ENCODE measurements around the gene SH2D6. TPM values are rescaled to one million over a fixed set of nuclear protein-coding genes. Genes with fewer than 3 reads are reported as not detected.

Gene SH2D6
- total RNA-seq, 6 experiments from 2014 or later, result 0.25 to 0.52 (median 0.37) TPM; not detected in 3

DNA sequence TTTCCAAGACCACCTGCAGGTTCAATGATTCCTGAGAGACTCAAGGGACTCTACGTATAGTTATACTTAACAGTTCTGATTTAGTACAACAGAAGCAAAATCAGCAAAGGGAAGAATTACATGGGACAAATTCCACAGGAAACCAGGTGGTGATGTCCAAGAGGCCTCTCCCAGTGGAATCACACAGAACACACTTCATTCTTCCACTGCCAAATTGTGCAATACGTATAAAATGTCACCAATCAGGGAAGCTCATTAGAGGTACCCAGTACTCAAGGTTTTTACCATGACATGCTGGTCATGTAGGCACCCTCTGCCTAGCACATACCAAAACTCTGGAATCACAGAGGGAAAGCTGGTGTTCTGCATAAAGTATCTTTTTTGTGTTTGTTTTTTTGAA, 30.8 kb upstream of the SH2D6 start:
- H3K27me3 Mint-ChIP-seq (ENCODE audit: insufficient read depth), result no peaks in the 10 kb centered on the region; the same call in 1 of the 2 replicates
- no peak overlapping the region for H3K4me3 Mint-ChIP-seq
- TF ChIP-seq, protein P1, sequence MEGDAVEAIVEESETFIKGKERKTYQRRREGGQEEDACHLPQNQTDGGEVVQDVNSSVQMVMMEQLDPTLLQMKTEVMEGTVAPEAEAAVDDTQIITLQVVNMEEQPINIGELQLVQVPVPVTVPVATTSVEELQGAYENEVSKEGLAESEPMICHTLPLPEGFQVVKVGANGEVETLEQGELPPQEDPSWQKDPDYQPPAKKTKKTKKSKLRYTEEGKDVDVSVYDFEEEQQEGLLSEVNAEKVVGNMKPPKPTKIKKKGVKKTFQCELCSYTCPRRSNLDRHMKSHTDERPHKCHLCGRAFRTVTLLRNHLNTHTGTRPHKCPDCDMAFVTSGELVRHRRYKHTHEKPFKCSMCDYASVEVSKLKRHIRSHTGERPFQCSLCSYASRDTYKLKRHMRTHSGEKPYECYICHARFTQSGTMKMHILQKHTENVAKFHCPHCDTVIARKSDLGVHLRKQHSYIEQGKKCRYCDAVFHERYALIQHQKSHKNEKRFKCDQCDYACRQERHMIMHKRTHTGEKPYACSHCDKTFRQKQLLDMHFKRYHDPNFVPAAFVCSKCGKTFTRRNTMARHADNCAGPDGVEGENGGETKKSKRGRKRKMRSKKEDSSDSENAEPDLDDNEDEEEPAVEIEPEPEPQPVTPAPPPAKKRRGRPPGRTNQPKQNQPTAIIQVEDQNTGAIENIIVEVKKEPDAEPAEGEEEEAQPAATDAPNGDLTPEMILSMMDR (IDR thresholded peaks at IDR 0.05), result no peak
- H3K36me3 Mint-ChIP-seq (ENCODE audit: low read depth), result peaks cover 4% of the 10 kb centered on the region
- H3K27ac Mint-ChIP-seq, result no peak overlapping the region
- peaks cover 8% of the 10 kb centered on the region for H3K4me1 Mint-ChIP-seq (ENCODE audit: low read depth)
- H3K9me3 Mint-ChIP-seq, result no peaks in the 10 kb centered on the region
- no peak for DNase-seq

DNA sequence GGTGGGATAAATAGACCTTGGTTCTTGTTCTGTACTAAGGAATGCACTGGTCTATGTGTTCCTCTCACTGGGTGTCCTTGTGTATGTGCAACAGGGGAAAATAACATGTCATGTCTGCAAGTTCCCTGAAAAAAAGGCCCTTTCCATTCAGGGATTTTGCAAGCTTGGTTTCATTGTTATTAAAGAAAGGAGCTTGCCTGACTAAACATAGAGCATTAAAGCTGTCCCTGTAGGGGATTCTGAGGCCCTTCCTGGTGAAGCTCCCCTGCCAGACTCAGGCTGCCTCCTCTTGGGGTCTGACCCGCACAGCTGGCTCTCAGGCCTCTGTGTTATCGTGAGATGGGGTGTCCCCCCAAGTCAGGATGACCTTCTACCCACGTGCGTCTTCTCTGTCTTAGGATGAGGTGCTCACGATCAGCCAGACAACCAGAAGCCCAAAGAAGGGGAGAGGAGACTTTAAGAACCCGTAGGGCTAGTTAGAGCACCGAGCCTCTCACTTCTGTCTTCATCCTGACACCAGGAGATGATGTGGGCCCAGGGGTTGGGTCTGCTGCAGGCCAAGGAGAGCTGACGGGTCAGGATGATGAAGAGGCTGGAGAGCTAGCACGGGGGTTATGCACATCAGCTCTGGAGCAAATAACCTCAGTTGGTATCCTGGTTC, 29.5 kb upstream of the SH2D6 start:
- no peak for DNase-seq
- Mint-ChIP-seq H3K27ac (no peak overlapping the region), H3K36me3 (ENCODE audit: low read depth) (peaks cover 4% of the 10 kb centered on the region), H3K4me3 (no peak overlapping the region), H3K9me3 (no peaks in the 10 kb centered on the region), H3K4me1 (ENCODE audit: low read depth) (peaks cover 10% of the 10 kb centered on the region), H3K27me3 (ENCODE audit: insufficient read depth) (no peaks in the 10 kb centered on the region; the same call in 1 of the 2 replicates)
- TF ChIP-seq, protein P1 (IDR thresholded peaks at IDR 0.05), result no peak

DNA sequence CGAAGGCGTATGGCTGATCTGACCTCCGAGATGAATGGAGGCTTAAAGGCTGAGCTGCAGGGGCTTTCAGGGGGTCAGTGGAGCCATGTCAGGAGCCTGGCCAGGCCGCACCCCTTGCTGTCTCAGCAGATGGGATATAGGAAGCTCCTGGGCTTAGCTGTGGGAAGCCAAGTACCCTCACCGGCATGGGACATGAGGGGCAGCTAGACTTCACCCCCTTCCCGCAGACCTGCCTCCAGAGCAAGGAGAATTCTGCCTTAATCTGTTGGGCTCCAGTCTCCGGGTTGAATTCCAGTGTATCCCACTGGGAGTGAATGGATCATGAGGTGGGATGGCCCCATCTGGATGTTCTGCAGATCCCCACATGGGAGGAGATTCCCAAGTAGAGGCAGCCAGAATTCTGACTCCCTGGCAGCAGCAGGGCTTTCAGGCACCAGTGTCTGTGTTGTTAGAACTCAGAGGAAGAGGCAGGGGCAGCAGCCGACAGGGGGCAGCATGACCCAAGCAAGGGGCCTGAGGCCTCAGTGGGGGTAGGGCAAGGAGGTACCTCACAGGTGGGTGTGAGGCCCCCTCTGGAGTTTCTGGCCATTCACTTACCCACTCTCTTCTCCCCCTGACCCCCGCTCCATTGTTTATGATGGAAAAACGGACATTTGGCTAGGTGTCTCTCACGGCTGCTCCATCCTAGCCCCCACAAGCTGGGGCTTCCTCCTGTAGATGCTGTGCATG, 27.4 kb upstream of the SH2D6 start:
- Mint-ChIP-seq H3K27ac (no peak overlapping the region), H3K4me1 (ENCODE audit: low read depth) (peaks cover 16% of the 10 kb centered on the region), H3K36me3 (ENCODE audit: low read depth) (peaks cover 4% of the 10 kb centered on the region; the same call in 1 of the 2 replicates), H3K27me3 (ENCODE audit: insufficient read depth) (no peaks in the 10 kb centered on the region; the same call in 1 of the 2 replicates), H3K4me3 (no peak overlapping the region), H3K9me3 (no peaks in the 10 kb centered on the region)
- TF ChIP-seq, protein P1 (IDR thresholded peaks at IDR 0.05), result peak; percentile 76
- DNase-seq, result no peak

DNA sequence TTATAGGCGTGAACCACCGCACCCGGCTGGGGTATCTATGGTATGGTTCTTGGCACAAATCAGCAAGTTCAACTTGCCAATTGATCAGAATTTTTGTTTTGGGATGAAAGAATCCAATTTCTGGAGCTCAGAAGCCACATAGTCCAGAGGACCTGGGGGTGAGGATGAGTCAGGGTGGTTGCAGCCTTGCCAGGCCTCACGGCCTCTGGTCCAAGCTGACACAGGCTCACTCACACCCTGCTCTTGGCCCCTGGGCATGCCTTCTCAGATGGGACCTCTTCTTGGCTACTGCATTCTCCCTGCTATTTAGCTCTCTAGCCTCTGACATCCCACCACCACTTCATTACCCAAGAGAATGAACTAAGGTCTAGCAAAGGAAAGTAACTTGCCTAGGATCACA, 24.7 kb upstream of the SH2D6 start:
- no peak overlapping the region for H3K4me3 Mint-ChIP-seq
- H3K36me3 Mint-ChIP-seq (ENCODE audit: low read depth), result no peaks in the 10 kb centered on the region
- peak overlapping the region; percentile 12 for H3K27ac Mint-ChIP-seq
- DNase-seq, result peak; percentile 43
- no peaks in the 10 kb centered on the region; the same call in 1 of the 2 replicates for H3K27me3 Mint-ChIP-seq (ENCODE audit: insufficient read depth)
- H3K4me1 Mint-ChIP-seq (ENCODE audit: low read depth), result peaks cover 21% of the 10 kb centered on the region
- no peaks in the 10 kb centered on the region for H3K9me3 Mint-ChIP-seq
- TF ChIP-seq, protein P1 (IDR thresholded peaks at IDR 0.05), result no peak

DNA sequence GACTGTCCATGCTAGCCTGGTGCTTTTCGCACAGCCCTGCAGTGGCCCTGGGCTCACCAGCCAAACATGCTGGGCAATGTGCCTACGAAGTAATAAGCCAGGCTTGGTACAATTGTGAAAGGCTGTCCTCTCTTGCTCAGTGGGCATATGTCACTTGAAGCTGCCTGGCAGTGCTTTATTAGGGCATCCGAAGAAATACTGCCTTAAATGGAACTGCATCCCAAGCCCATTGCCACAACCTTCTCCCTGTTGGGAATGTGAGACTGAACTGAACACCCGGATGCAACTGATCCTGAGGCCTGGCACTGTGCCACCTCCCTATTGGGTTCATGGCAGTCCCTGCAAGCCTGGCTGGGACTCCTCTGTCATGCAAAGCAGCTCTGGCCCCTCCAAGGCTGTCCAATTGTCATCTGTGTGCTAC, 24.2 kb upstream of the SH2D6 start:
- Mint-ChIP-seq H3K9me3 (no peaks in the 10 kb centered on the region), H3K27me3 (ENCODE audit: insufficient read depth) (no peaks in the 10 kb centered on the region; the same call in 1 of the 2 replicates), H3K4me3 (no peak overlapping the region), H3K27ac (peak overlapping the region; percentile 12; the same call in 1 of the 2 replicates), H3K36me3 (ENCODE audit: low read depth) (no peaks in the 10 kb centered on the region), H3K4me1 (ENCODE audit: low read depth) (peaks cover 21% of the 10 kb centered on the region)
- TF ChIP-seq, protein P1 (IDR thresholded peaks at IDR 0.05), result no peak
- no peak for DNase-seq
